Iris pigment epithelial cell (primary cell): ENCODE measurements around the gene NDUFB2.
"Not testable (repeated sequence)": the region's sequence is repeated elsewhere in the genome, so short reads cannot be mapped to it uniquely, and the experiment has no call there.

Experiments
- DNase-seq: peaks from one replicate; pipeline ENCODE4 v3.0.0-alpha.2; 2011; ENCODE audit warnings: low read depth

Gene NDUFB2

DNA sequence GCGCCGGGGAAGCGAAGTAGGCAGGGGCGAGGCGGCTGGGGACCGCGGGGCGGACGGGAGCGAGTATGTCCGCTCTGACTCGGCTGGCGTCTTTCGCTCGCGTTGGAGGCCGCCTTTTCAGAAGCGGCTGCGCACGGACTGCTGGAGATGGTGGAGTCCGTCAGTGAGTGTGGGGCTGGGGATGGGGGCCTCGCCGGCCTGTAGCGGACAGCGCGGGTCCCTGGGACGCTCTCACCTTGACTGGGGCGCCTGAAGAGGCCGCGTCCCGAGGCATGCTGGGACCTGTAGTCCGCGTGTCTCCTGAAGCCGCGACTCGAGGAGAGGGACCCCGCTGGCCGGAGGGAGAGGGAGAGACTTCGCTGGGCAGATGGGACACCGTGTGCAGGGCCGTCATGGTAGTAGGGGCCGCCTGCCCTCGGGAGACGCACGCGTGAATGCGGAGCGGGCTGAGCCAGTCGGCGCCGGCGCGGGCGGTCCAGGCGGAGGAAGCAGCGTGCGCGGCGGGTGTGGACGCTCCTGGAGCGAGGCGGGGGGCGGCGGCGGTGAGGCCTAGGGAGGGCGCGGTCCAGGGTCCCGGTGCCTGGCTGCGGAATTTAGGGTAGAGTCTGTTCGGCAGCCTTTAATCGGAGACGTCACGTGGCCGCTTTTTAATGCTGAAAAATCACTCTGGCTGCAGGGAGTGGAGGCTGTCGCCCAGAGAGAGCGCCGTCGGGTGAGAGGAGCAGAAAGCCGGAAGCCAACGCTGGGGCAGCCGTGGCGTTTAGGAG, at the start of gene NDUFB2:
NDUFB2 (plus strand) TSS at position 29 of the 767 bp plus-strand sequence; CDS start at position 66, 37 bp downstream.
- peak; percentile 80 for DNase-seq

GRCh38 chr7:140646931-140647647, 49.4 kb upstream of the NDUFB2 start:
- DNase-seq = peak; percentile 34

DNA sequence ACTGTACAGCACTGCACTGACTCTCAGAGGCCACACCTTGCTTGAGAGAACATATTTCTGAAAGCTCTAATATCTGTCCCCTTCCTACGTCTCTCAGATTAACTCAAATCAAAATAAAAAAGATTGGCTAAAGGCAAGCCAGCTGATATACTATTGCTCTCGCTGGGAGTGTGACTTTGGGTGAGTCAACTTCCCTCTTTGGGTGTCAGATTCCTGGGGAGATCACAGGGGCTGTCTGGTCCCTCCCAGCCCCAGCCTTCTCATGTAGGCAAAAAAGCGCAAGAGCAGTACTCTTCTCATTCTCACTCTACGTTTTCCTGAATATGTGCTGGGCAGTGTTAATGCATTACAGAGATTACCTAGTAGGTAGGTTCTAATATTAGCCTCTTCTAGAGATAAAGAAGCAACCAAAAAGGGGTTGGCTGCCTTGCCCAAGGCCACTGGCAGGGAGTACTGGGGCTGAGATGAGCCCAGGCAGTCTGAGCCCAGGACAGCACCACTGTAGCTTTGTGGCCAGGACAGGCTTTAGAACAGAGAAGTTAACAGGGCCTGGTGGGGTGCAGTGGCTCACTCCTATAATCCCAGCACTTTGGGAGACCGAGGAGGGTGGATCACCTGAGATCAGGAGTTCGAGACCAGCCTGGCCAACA, 46.8 kb upstream of the NDUFB2 start:
- DNase-seq = peak; percentile 76

DNA sequence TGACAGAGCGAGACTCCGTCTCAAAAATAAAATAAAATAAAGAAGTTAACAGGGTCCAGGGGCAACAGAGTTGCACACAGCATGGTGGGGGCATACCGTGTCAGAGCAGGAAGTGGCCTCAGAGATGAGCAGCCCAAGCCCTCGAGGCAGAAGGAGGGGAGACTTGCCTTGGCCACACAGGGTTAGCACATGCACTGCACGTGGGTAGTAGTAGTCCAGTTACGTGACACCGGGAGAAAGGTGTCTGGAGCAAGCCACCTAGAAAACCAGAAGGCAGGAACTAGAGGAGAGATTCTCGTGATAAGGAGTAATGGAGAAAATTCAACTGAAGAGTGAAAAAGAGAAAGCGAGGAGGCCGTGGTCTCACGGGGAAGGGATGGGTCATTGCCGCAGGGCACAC, 46.1 kb upstream of the NDUFB2 start:
- DNase-seq = no peak

DNA sequence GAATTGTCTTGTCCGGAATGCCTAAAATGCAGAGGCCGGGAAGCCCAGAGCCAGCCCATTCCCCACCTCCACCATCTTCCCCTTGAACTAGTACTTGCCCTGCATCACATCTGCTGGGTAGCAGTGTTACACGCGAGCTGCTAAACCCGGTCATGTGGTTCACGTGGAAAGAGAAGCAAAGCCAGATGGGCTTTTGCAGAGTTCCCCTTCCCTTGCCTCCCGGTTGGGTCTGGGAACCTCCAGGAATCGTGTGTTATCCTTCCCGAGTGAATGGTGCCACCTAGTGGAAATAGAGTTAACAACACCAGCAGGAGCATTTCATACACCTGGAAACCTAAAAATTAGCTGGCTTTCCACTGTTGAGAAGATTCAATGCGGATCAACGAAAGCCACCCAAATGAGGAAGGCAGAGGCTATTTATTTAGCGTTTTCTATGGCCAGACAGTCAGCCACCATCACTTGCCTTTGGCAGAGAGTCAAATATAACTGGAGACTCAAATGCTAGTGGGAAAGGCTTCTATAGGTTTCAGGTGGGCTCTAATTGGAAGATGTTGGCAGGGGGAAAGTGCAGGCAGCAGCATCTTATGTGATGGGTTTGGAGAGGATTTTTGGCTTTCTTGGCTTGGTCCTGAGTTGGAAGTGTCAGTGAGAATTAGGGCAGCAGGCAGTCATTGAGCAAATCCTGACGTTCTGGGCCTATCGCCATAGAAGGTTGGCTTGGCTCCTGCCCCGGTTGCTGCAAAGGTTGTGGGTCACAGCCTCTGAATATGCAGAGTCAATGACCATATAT, 43.0 kb upstream of the NDUFB2 start:
- DNase-seq = peak; percentile 63

GRCh38 chr7:140654109-140654387, 42.5 kb upstream of the NDUFB2 start:
- DNase-seq = no peak

GRCh38 chr7:140654661-140655060, 41.8 kb upstream of the NDUFB2 start:
- no peak for DNase-seq

- DNase-seq = no peak
Measured at GRCh38 chr7:140655511-140656408, 40.7 kb upstream of the NDUFB2 start.

GRCh38 chr7:140656548-140657515, 39.7 kb upstream of the NDUFB2 start:
- DNase-seq = peak; percentile 87

DNA sequence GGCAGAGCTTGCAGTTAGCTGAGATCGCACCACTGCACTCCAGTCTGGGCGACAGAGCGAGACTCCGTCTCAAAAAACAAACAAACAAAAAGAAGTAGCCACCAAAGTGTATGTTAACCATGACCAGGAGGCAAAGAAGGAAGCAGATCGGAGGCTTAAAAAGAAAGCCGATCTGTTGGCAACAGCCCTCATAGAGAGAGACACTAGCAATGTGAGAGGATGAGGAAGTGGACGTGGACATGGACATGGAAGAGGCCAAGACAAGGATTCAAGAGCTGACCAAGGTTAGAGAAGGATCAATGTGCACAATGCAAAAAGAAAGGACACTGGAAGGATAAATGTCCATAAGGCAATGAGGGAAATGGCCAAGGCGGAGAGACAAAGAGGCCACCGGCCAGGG, 38.6 kb upstream of the NDUFB2 start:
- no peak for DNase-seq

- no peak for DNase-seq
Measured at GRCh38 chr7:140659856-140660255, 36.7 kb upstream of the NDUFB2 start.

DNA sequence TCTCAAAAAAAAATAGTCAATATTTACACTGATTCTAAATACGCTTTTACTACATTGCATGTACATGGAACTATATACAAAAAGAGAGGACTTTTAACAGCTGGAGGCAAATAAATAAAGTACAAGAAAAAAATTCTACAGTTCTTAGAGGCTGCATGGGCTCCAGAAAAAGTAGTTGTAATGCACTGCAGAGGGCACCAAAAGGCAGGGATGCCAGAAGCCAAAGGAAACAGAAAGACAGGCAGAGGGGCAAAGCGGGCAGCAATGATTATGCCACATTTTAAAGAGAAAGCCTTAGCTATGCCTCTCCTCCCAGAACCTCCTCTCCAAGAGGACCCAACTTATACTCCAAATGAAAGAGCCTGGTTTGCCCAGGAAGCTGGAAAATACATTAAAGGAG, 35.4 kb upstream of the NDUFB2 start:
- no peak for DNase-seq

DNA sequence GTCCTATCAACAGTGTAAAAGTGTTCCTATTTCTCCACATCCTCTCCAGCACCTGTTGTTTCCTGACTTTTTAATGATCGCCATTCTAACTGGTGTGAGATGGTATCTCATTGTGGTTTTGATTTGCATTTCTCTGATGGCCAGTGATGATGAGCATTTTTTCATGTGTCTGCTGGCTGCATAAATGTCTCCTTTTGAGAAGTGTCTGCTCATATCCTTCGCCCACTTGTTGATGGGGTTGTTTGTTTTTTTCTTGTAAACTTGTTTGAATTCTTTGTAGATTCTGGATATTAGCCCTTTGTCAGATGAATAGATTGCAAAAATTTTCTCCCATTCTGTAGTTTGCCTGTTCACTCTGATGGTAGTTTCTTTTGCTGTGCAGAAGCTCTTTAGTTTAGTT, 33.6 kb upstream of the NDUFB2 start:
- not testable (repeated sequence) for DNase-seq

DNA sequence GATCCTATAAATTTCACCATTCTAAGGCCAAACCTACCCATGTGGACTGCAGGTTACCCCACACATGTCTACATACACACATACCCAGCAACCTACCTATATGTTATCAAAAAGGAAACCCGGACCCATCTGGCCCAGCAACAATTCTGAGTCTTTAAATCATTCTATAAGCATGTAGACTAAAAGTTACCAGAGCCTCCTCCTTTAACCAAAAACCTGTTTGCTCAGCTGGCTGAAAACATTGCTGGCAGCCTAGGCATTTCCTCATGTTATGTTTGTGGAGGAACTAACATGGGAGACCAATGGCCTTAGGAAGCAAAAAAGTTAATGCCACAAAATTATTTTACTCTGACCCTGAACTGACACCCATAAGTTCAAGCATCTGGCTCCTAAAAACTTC, 29.0 kb upstream of the NDUFB2 start:
- no peak for DNase-seq

DNA sequence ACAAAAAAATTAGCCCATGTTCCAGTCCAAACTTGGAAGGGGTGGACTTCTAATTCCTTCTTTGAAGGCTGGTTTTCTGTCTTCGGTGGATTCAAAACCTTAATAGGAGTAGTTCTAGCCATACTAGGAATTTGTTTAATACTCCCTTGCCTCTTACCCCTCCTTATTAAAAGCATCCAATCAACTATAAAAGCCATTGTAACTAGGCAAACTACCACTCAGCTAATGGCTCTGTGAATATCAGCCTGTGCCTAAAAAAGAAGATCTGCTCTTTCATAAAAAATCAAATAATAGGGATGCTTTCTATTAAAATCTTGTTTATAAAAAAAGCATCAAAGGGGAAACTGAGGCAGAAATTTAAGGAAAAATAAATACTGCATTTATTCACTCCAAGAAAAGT, 27.9 kb upstream of the NDUFB2 start:
- no peak for DNase-seq

DNA sequence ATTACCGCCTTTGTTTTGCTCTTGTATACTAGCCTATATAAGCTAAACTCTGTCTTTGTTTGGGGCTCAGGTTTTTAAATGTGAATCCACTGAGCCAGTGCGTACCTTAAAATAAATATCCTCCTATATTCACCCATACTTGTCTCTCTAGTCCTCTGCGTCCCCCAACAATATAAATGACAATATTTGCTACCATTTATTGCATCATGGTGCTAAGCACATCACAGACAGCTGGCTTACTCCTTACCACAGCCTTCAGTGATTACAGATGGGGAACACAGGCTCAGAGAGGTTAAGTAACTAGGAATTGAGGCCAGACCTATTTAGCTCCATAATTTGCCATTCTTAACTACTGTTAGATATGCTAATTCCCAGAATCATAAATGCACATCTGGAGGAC, 27.2 kb upstream of the NDUFB2 start:
- DNase-seq = no peak

GRCh38 chr7:140669862-140670261, 26.6 kb upstream of the NDUFB2 start:
- not testable (repeated sequence) for DNase-seq

DNA sequence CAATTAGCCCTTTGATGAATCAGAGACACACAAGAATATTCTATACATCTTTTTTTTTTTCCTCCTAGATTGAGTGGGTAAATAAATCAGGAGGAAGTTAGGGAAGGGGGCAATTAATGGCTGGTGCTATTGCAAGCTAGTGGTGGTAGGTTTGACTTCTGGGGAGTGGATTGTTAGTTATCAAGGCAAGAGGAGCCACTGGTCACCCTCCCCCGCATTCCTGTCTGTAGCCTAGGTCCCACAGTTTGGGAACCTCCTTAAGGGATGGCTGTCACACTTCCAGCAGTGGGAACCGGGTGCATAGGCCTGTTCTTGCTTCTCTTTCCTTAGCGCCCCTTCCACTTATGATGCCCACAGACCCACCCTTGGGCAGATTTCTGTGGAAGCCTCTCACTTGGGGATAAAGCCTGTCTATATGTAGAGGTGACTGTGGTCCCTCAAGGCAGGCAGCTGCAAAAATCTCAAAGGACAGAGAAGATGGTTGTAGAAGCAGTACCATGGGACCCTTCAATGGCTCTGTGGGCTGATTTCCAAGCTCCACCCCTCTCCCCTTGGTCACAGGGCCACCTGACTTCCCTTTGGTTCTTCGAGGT, 26.1 kb upstream of the NDUFB2 start:
- no peak for DNase-seq

DNA sequence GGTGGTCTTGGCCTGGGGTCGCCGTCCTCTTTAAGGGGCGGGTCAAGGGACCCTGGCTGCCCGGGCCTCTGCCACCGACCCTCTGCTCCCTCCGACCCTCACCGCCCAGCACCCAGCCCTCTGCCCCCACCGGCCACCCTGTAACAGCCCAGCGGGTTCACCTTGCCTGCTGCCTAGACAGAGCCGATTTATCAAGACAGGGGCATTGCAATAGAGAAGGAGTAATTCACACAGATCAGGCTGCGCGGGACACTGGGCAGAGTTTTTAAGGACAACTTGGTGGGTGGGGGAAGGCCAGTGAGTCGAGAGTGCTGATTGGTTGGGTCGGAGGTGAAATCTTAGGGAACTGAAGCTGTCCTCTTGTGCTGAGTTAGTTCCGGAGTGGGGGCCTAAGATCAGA, 24.5 kb upstream of the NDUFB2 start:
- no peak for DNase-seq
